Measurements from ENCODE around the gene ST6GAL2. TPM values are rescaled to one million over a fixed set of nuclear protein-coding genes. Genes with fewer than 3 reads are reported as not detected.

ST6GAL2 gene
- total RNA-seq, 1 donor from 2014 or later, result 132 TPM

DNA sequence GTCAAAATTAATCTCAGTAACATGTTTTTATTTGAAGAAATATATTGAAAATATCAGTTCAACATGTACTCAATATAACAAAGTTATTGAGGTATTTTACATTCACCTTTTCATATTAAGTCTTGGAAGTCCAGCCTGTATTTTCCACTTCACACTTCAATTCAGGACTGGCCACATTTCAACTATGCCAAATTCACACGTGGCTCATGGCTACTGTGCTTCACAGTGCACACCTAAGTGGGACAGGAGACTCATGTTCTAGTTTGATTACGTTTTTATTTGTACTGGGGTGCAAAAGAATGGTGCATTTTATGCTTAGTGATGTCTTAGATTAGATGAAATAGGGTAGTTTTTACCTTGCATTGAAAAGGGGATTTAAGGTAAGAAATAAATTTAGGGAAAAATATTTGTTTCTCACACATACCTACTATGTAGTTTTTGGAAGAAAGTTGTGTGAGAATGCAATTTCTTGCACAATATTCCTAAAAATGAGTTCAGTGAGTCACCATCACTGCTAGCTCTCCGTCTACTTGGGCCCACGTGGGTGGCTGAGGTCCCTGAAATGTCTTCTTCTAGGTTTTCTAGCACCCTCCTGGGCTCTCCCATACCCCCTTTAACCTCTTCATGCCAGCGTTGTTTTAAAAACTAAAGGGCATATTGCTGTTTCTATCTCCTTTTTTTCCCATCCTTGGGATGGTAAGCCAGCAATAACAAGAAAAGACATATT, 87.0 kb downstream of the ST6GAL2 start:
- H3K4me1 Mint-ChIP-seq (ENCODE audit: unreplicated experiment), result peaks cover 21% of the 10 kb centered on the region
- no peak overlapping the region for H3K4me3 Mint-ChIP-seq (ENCODE audit: unreplicated experiment)
- DNase-seq (ENCODE audit: extremely low spot score, unreplicated experiment), result no peak
- peaks cover 34% of the 10 kb centered on the region for H3K36me3 Mint-ChIP-seq (ENCODE audit: unreplicated experiment)
- peak overlapping the region; percentile 50 for H3K27ac Mint-ChIP-seq (ENCODE audit: unreplicated experiment)
- H3K9me3 Mint-ChIP-seq (ENCODE audit: unreplicated experiment), result no peaks in the 10 kb centered on the region
- TF ChIP-seq CTCF (IDR thresholded peaks at IDR 0.05), result no peak
- H3K27me3 Mint-ChIP-seq (ENCODE audit: unreplicated experiment), result no peaks in the 10 kb centered on the region

DNA sequence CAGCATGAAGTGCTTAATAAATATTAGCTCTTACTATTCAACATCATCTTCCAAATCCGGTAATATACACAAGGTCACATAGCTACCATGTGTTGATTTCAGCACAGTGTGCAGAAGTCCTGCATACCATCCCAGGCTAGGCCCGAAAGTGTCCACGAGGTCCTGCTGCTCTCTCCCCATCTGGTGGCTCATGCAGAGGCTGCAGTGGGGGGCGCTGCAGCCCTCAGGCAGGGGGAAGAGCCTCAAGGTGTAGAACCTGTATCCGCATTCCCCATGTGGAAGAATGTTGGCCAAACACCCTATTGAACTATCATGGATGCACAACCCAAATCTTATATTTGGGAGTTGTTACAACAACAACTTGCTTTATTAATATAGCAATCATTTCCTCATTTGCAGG, 88.5 kb downstream of the ST6GAL2 start:
- Mint-ChIP-seq H3K9me3 (ENCODE audit: unreplicated experiment) (peaks cover 6% of the 10 kb centered on the region), H3K36me3 (ENCODE audit: unreplicated experiment) (peaks cover 22% of the 10 kb centered on the region), H3K4me3 (ENCODE audit: unreplicated experiment) (no peak overlapping the region), H3K27ac (ENCODE audit: unreplicated experiment) (no peak overlapping the region), H3K4me1 (ENCODE audit: unreplicated experiment) (peaks cover 19% of the 10 kb centered on the region), H3K27me3 (ENCODE audit: unreplicated experiment) (no peaks in the 10 kb centered on the region)
- no peak for TF ChIP-seq CTCF (IDR thresholded peaks at IDR 0.05)
- DNase-seq (ENCODE audit: extremely low spot score, unreplicated experiment), result no peak

- Mint-ChIP-seq H3K4me1 (ENCODE audit: unreplicated experiment) (no peaks in the 10 kb centered on the region), H3K27ac (ENCODE audit: unreplicated experiment) (no peak overlapping the region), H3K36me3 (ENCODE audit: unreplicated experiment) (peaks cover 2% of the 10 kb centered on the region), H3K27me3 (ENCODE audit: unreplicated experiment) (no peaks in the 10 kb centered on the region), H3K9me3 (ENCODE audit: unreplicated experiment) (peaks cover 15% of the 10 kb centered on the region), H3K4me3 (ENCODE audit: unreplicated experiment) (no peak overlapping the region)
- DNase-seq (ENCODE audit: extremely low spot score, unreplicated experiment), result no peak
- TF ChIP-seq CTCF (IDR thresholded peaks at IDR 0.05), result no peak
These were observed 93.3 kb downstream of the ST6GAL2 start for GRCh38 chr2:106792671-106793070.

GRCh38 chr2:106789185-106789584, 96.8 kb downstream of the ST6GAL2 start:
- no peaks in the 10 kb centered on the region for H3K36me3 Mint-ChIP-seq (ENCODE audit: unreplicated experiment)
- H3K27ac Mint-ChIP-seq (ENCODE audit: unreplicated experiment), result no peak overlapping the region
- H3K4me3 Mint-ChIP-seq (ENCODE audit: unreplicated experiment), result no peak overlapping the region
- H3K4me1 Mint-ChIP-seq (ENCODE audit: unreplicated experiment), result no peaks in the 10 kb centered on the region
- peaks cover 15% of the 10 kb centered on the region for H3K9me3 Mint-ChIP-seq (ENCODE audit: unreplicated experiment)
- no peak for TF ChIP-seq CTCF (IDR thresholded peaks at IDR 0.05)
- DNase-seq (ENCODE audit: extremely low spot score, unreplicated experiment), result no peak
- no peaks in the 10 kb centered on the region for H3K27me3 Mint-ChIP-seq (ENCODE audit: unreplicated experiment)

- Mint-ChIP-seq H3K27ac (ENCODE audit: unreplicated experiment) (no peak overlapping the region), H3K9me3 (ENCODE audit: unreplicated experiment) (peaks cover 13% of the 10 kb centered on the region), H3K4me3 (ENCODE audit: unreplicated experiment) (no peak overlapping the region), H3K4me1 (ENCODE audit: unreplicated experiment) (no peaks in the 10 kb centered on the region), H3K27me3 (ENCODE audit: unreplicated experiment) (peaks cover 16% of the 10 kb centered on the region), H3K36me3 (ENCODE audit: unreplicated experiment) (peaks cover 6% of the 10 kb centered on the region)
- no peak for TF ChIP-seq CTCF (IDR thresholded peaks at IDR 0.05)
- no peak for DNase-seq (ENCODE audit: extremely low spot score, unreplicated experiment)
These were observed 103.3 kb downstream of the ST6GAL2 start for GRCh38 chr2:106782681-106783080.

All from osteocyte (in vitro differentiated cells).